Measurements from ENCODE around the gene NOLC1.

The NOLC1 gene

DNA sequence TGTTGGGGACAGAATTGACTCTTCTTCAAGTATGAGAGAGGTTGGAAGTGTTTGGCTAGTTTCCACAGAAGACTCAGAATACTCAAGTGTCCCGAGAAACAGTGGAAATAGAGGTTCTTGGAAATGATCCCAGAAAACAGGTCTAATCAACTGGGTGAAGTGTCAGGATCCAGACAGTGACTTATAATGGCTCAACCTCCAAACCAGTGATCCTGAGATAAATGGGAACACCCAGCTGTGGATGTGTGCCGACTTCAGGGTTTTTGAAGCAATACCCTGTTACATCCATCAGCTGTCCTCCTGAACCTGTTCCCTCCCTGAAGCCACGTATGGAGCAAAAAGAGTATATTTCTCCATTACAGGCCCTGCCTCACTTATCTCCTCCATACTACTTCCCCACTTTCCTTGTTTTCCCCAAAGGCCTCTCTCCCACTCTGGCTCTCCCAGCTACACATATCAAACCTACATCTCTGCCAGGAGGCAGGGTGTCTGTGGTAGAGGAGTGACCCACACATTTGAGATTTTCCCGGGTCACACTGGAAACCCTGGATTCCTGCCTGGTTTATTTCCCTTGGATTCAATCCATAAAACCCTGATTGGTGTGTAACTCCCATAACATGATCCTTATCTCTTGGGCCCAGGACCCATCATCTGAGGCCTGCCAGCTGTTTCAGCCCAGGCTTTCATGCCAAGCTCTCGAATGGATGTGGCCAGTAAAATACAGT is 56.3 kb downstream of the NOLC1 start:
- no peak for DNase-seq (ENCODE audit: low read depth)

DNA sequence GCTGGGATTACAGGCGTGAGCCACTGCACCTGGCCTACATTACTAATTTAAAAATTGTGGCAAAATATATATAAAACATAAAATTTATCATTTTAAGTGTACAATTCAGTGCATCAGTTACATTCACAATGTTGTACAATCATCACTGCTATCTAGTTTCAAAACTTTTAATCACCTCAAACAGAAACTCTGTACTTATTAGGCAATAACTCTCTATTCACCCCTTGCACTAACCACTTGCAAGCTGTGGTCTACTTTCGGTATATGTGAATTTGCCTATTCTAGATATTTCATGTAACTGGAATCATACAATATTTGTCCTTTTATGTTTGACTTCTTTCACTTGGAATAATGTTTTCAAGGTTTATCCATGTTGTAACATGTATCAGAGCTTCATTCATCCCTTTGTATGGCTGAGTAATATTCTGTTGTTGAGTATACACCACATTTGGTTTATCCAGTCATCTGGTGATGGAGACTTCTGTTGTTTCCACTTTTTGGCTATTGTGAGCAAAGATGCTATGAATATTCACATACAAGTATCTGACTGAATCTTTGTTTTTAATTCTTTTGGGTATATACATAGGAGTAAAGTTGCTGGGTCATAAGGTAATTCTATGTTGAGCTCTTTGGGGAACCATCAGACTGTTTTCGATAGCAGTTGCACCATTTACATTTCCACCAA is 59.6 kb downstream of the NOLC1 start:
- DNase-seq (ENCODE audit: low read depth) = no peak
